Right lobe of liver (tissue), 6 donors: ENCODE measurements around the gene SLC26A8. TPM values are rescaled to one million over a fixed set of nuclear protein-coding genes. Genes with fewer than 3 reads are reported as not detected.

ENCODE experiments used
- ATAC-seq, 4 donors: fragments of 200-7000 bp; cut with Tn5 transposase; one replicate each; pipeline ENCODE4 v1.9.1; 2020; ENCODE audit warnings: mild to moderate bottlenecking in 4 of 4, moderate library complexity in 4 of 4
- DNase-seq, 3 donors: peaks; one replicate each; pipeline ENCODE4 v3.0.0-alpha.2; 2020
- H3K27ac ChIP-seq, 3 donors: fragments of 200-600 bp; one replicate each; pipeline ENCODE4 v1.8.0; 2022
- H3K27me3 ChIP-seq, 2 donors: fragments of 200-600 bp; one replicate each; pipeline ENCODE4 v1.8.0; 2022
- H3K36me3 ChIP-seq, 4 donors: fragments of 200-600 bp; sonication (generic) in 1 of 4; one replicate each; pipeline versions ENCODE4 v1.5.1 to v1.8.0; 2017 to 2022; ENCODE audit warnings: control low read depth in 1 of 4
- H3K4me1 ChIP-seq, 4 donors: fragments of 200-600 bp; sonication (generic) in 1 of 4; one replicate each; pipeline versions ENCODE4 v1.5.1 to v1.8.0; 2017 to 2022; ENCODE audit warnings: control low read depth in 1 of 4
- H3K4me3 ChIP-seq, 3 donors: fragments of 200-600 bp; one replicate each; pipeline ENCODE4 v1.8.0; 2022
- H3K9me3 ChIP-seq, 4 donors: fragments of 200-600 bp; sonication (generic) in 1 of 4; one replicate each; pipeline versions ENCODE4 v1.5.1 to v1.8.0; 2017 to 2022; ENCODE audit warnings: control low read depth in 1 of 4
- POLR2A ChIP-seq: fragments of 450-650 bp; IDR thresholded peaks from one replicate; pipeline ENCODE4 v1.6.1; 2017; ENCODE audit warnings: antibody characterized with exemption, mild to moderate bottlenecking
- WGBS: methylation state at CpG from one replicate; pipeline ENCODE4 v1.1.6; 2018; ENCODE audit warnings: low coverage, low lambda C conversion rate; ENCODE audit not compliant: insufficient coverage; ENCODE audit errors: missing lambda C conversion rate; 5-methylcytosine and 5-hydroxymethylcytosine counted together
- intact Hi-C, 2 donors: fragments of 100-400 bp; cut with DNase I; formaldehyde crosslinking; loops; one replicate each; pipeline versions ENCODE4 v1.11.2 to v1.14.1; 2022
- total RNA-seq, 6 experiments: library from RNA; depleted of rRNA in 2 of 6; stranded (reverse); fragments of >200 nt in 2 of 6; fragmentation: NEBNext Ultra II Directional in 3 of 6; extraction: Animal tissue kit (Norgen Biotek cat#: 25700) in 3 of 6; gene quantifications; one replicate each; pipeline versions ENCODE4 v1.1.0 to v1.2.4, GENCODE V29; 2016 to 2023
- TF ChIP-seq, protein P1 (sequence below), 4 donors: fragments of 200-600 bp in 3 of 4; fragments of 450-650 bp in 1 of 4; IDR thresholded peaks; one replicate each; pipeline versions ENCODE4 v1.5.1 to v1.8.0; 2016 to 2022; ENCODE audit warnings: antibody characterized with exemption in 4 of 4, mild to moderate bottlenecking in 2 of 4
- donor health status: DM: no; HTN: yes; CAD: no.
- donor health status: DM: no; HTN: no; CAD: no.
- donor health status: DM: no; HTN: no; CAD: no.
- donor health status: DM: no; HTN: yes; CAD: no.
- donor health status: DM: no; HTN: yes; CAD: no.

Gene SLC26A8
- total RNA-seq, 6 experiments from 2014 or later = 0.06 to 0.33 (median 0.09) TPM

DNA sequence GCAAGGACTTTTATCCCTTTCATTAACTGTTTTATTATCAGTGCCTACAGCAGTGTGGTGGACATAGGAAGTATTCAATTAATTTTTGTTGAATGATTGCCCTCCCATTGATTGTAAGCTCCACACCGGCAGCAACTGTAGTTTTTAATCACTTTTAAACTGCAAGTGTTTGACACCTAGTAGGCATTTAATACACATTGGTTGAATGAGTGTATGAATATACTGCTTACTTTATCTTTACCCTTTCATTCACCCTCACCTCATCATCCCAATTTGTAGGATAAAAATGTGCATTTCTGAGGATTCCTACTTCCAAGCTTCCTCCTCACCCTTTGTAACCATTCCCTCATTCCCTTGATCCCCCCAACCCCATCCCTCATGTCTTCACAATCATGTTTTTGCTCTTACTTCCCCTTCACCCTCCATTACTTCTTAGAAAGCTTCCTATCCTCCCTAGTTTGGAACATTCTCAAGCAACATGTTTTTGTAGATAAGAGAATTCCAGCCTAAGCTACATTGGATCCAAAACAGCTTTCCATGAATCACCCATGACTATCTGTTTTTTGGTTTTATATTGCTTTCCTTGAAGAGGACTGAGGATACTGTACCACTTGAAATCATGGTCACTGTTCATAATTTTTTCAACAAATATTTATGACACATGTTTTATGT lies 955 bp upstream of the SLC26A8 start:
- Histone ChIP-seq H3K36me3 (no peaks in the 10 kb centered on the region), H3K27me3 (no peaks in the 10 kb centered on the region), H3K9me3 (no peaks in the 10 kb centered on the region), H3K4me3 (no peak overlapping the region), H3K27ac (no peak overlapping the region), H3K4me1 (peaks cover 0 to 9% (median 3%) of the 10 kb centered on the region in 4 donors)
- no peak for ATAC-seq
- DNase-seq = no peak
- intact Hi-C loops = loop anchor here in 1 of 2 donors (5.0 kb wide), 1 partner anchor 72 kb away; no protein-coding TSS in a partner anchor
- TF ChIP-seq, protein P1, sequence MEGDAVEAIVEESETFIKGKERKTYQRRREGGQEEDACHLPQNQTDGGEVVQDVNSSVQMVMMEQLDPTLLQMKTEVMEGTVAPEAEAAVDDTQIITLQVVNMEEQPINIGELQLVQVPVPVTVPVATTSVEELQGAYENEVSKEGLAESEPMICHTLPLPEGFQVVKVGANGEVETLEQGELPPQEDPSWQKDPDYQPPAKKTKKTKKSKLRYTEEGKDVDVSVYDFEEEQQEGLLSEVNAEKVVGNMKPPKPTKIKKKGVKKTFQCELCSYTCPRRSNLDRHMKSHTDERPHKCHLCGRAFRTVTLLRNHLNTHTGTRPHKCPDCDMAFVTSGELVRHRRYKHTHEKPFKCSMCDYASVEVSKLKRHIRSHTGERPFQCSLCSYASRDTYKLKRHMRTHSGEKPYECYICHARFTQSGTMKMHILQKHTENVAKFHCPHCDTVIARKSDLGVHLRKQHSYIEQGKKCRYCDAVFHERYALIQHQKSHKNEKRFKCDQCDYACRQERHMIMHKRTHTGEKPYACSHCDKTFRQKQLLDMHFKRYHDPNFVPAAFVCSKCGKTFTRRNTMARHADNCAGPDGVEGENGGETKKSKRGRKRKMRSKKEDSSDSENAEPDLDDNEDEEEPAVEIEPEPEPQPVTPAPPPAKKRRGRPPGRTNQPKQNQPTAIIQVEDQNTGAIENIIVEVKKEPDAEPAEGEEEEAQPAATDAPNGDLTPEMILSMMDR (IDR thresholded peaks at IDR 0.05) = no peak
- no peak for TF ChIP-seq POLR2A
- 71% methylated on average over 1 of the region's 1 CpG for WGBS

DNA sequence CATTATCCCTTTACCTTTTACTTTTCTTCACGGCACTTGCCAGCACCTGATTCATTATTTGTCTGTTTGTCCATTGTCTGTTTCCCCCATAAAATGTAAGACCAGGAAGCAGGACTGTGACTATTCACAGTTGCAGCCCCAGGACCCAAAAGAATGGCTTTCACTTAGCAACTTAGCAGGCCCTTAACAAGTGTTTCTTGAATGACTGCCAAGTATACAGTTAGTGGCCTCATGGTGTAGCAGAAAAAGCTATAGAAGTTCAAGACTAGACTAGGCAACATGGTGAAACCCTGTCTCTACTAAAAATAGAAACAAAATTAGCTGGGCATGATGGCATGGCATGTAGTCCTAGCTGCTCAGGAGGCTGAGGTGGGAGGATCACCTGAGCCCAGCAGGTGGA lies 4.3 kb downstream of the SLC26A8 start:
- Histone ChIP-seq H3K27me3 (no peaks in the 10 kb centered on the region), H3K36me3 (no peaks in the 10 kb centered on the region), H3K4me1 (no peaks in the 10 kb centered on the region), H3K4me3 (no peak overlapping the region), H3K9me3 (no peaks in the 10 kb centered on the region), H3K27ac (no peak overlapping the region)
- ATAC-seq (no peak), DNase-seq (no peak)
- TF ChIP-seq, protein P1 (IDR thresholded peaks at IDR 0.05) = no peak
- no peak for TF ChIP-seq POLR2A
- 0% methylated on average over 1 of the region's 1 CpG for WGBS
- intact Hi-C loops = no loop called here

DNA sequence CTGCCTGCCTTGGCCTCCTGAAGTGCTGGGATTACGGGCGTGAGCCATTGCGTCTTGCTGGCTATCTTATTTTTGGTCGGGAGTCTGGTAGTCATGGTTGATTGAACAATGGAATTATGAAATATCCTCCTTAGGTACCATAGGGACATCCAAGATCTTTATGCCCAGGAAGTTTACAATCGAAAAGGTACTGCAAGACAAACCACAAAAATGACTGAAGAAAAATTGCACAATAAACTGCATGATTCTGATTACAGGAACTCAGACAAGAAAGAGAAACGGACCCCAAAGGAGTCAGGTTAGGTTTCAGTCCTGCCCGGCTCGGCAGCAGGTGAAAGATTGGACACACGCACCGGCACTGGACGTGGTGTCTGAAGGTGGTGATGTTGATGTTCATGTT lies 5.3 kb downstream of the SLC26A8 start:
- H3K4me1 ChIP-seq = no peaks in the 10 kb centered on the region
- no peaks in the 10 kb centered on the region for H3K27me3 ChIP-seq
- TF ChIP-seq, protein P1 (IDR thresholded peaks at IDR 0.05) = no peak
- no peak for TF ChIP-seq POLR2A
- no peak overlapping the region for H3K4me3 ChIP-seq
- no peaks in the 10 kb centered on the region for H3K9me3 ChIP-seq
- DNase-seq = no peak
- H3K36me3 ChIP-seq = no peaks in the 10 kb centered on the region
- no peak overlapping the region for H3K27ac ChIP-seq
- intact Hi-C loops = no loop called here
- no peak for ATAC-seq
- 69% methylated on average over 11 of the region's 11 CpGs for WGBS

DNA sequence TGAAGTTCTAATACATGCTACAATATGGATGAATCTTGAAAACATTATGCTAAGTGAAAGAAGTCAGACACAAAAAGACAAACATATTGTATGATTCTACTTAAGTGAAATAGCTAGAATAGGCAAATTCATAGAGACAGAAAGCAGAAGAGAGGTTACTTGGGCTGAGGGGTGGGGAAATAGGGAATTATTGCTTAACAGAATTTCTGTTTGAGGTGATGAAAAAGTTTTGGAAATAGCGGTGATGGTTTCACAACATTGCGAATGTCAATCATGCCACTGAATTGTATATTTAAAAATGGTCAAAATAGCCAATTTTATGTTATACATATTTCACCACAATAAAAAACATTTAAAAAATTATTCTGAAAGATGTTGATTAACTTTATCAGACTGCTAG lies 6.1 kb downstream of the SLC26A8 start:
- WGBS = 17% methylated on average over 2 of the region's 2 CpGs
- DNase-seq = no peak
- intact Hi-C loops = no loop called here
- no peak for TF ChIP-seq POLR2A
- TF ChIP-seq, protein P1 (IDR thresholded peaks at IDR 0.05) = no peak
- H3K9me3 ChIP-seq = no peaks in the 10 kb centered on the region
- no peak overlapping the region for H3K27ac ChIP-seq
- H3K4me1 ChIP-seq = no peaks in the 10 kb centered on the region
- H3K36me3 ChIP-seq = no peaks in the 10 kb centered on the region
- H3K4me3 ChIP-seq = no peak overlapping the region
- no peaks in the 10 kb centered on the region for H3K27me3 ChIP-seq
- ATAC-seq = peak in 1 of 4 donors; percentile 24
